ENCODE measurements around the gene USP10.
A peak's percentile ranks its signal among the peaks of the same experiment; 100 is the strongest.

The USP10 gene

GRCh38 chr16:84821728-84822689 lies 122.2 kb downstream of the USP10 start:
- no peak overlapping the region for H2BK5ac ChIP-seq (ENCODE audit: low read depth, low read length, poor library complexity, severe bottlenecking)
- peak overlapping the region; percentile 79 for H2BK15ac ChIP-seq (ENCODE audit: low read depth, poor library complexity, severe bottlenecking)
- no peaks in the 10 kb centered on the region for H3K9me3 ChIP-seq (ENCODE audit: control insufficient read depth, low read length)
- H3K18ac ChIP-seq (ENCODE audit: low read depth in 1 of 2, low read length in 2 of 2): peak overlapping the region; percentile 34 to 61
- 44% methylated on average over 12 of the region's 13 CpGs for WGBS
- no peak overlapping the region for H4K91ac ChIP-seq (ENCODE audit: low read length)
- no peaks in the 10 kb centered on the region for H3K79me1 ChIP-seq (replicated peaks; ENCODE audit: low read length, poor library complexity, severe bottlenecking)
- H3K23ac ChIP-seq (ENCODE audit: low read length in 2 of 2): no peak overlapping the region
- H3K27me3 ChIP-seq (ENCODE audit: control insufficient read depth in 1 of 2, insufficient read depth in 1 of 2, low read length in 2 of 2): peaks cover 3% of the 10 kb centered on the region in 2 experiments
- DNase-seq: peak; percentile 63
- no peaks in the 10 kb centered on the region for H3K36me3 ChIP-seq (ENCODE audit: control insufficient read depth in 1 of 2, insufficient read depth in 2 of 2, low read depth in 1 of 2, low read length in 2 of 2)
- H3K14ac ChIP-seq (ENCODE audit: low read length in 2 of 2): peak overlapping the region in 1 of 2 experiments; percentile 18
- no peak overlapping the region for H2BK12ac ChIP-seq (ENCODE audit: low read length in 2 of 2)
- H3K4me3 ChIP-seq (ENCODE audit: insufficient read depth in 1 of 2, low read depth in 1 of 2, low read length in 2 of 2): no peak overlapping the region
- H3K4me1 ChIP-seq (ENCODE audit: control insufficient read depth, insufficient read depth, low read depth, low read length): peaks cover 13% of the 10 kb centered on the region
- peak overlapping the region in 1 of 2 experiments; percentile 38 for H3K4ac ChIP-seq (ENCODE audit: low read depth in 1 of 2, low read length in 2 of 2)
- peak overlapping the region; percentile 38 for H4K8ac ChIP-seq (ENCODE audit: low read length)
- H2AK5ac ChIP-seq (ENCODE audit: low read length, severe bottlenecking): no peak overlapping the region
- H3K4me2 ChIP-seq (ENCODE audit: low read length, poor library complexity, severe bottlenecking): no peak overlapping the region
- H2BK120ac ChIP-seq (ENCODE audit: low read depth, low read length): peak overlapping the region; percentile 50
- peak overlapping the region; percentile 39 for H3K9ac ChIP-seq (ENCODE audit: low read length)
- H3K27ac ChIP-seq (ENCODE audit: low read length, poor library complexity, severe bottlenecking): no peak overlapping the region
- H2AFZ ChIP-seq (ENCODE audit: low read depth, low read length): no peak overlapping the region

GRCh38 chr16:84822990-84823389 lies 123.2 kb downstream of the USP10 start:
- Histone ChIP-seq H3K27ac (ENCODE audit: low read length, poor library complexity, severe bottlenecking) (no peak overlapping the region), H4K91ac (ENCODE audit: low read length) (no peak overlapping the region), H3K27me3 (ENCODE audit: control insufficient read depth in 1 of 2, insufficient read depth in 1 of 2, low read length in 2 of 2) (peaks cover 0 to 3% of the 10 kb centered on the region in 2 experiments), H2BK15ac (ENCODE audit: low read depth, poor library complexity, severe bottlenecking) (no peak overlapping the region), H3K4me1 (ENCODE audit: control insufficient read depth, insufficient read depth, low read depth, low read length) (peaks cover 15% of the 10 kb centered on the region), H2AK5ac (ENCODE audit: low read length, severe bottlenecking) (no peak overlapping the region), H3K79me1 (replicated peaks; ENCODE audit: low read length, poor library complexity, severe bottlenecking) (no peaks in the 10 kb centered on the region), H2BK120ac (ENCODE audit: low read depth, low read length) (no peak overlapping the region), H2BK12ac (ENCODE audit: low read length in 2 of 2) (no peak overlapping the region), H3K9me3 (ENCODE audit: control insufficient read depth, low read length) (no peaks in the 10 kb centered on the region), H3K9ac (ENCODE audit: low read length) (no peak overlapping the region), H3K4ac (ENCODE audit: low read depth in 1 of 2, low read length in 2 of 2) (no peak overlapping the region), H4K8ac (ENCODE audit: low read length) (no peak overlapping the region), H3K23ac (ENCODE audit: low read length in 2 of 2) (no peak overlapping the region), H2BK5ac (ENCODE audit: low read depth, low read length, poor library complexity, severe bottlenecking) (no peak overlapping the region), H3K4me3 (ENCODE audit: insufficient read depth in 1 of 2, low read depth in 1 of 2, low read length in 2 of 2) (no peak overlapping the region), H2AFZ (ENCODE audit: low read depth, low read length) (no peak overlapping the region), H3K4me2 (ENCODE audit: low read length, poor library complexity, severe bottlenecking) (no peak overlapping the region), H3K18ac (ENCODE audit: low read depth in 1 of 2, low read length in 2 of 2) (no peak overlapping the region), H3K14ac (ENCODE audit: low read length in 2 of 2) (no peak overlapping the region), H3K36me3 (ENCODE audit: control insufficient read depth in 1 of 2, insufficient read depth in 2 of 2, low read depth in 1 of 2, low read length in 2 of 2) (no peaks in the 10 kb centered on the region)
- 94% methylated on average over 5 of the region's 6 CpGs for WGBS
- no peak for DNase-seq

DNA sequence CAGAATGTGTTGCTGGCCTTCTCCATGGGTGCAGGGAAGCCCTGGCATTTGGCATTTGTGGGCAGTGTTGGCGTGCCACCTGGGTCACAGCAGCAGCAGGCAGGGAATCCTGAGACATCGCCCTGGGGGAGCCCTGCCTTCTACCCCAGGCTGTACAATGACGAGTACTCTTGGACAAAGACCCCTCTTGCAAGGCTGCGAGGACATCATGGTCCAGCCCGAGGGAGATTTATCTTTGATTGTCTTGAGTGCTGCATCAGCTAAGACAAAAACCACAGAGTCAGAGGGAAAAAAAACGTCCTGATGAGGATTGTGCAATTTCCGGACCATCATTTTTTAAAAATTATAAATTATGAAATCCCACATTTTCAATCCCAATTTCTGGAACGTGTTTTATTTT lies 123.7 kb downstream of the USP10 start:
- 87% methylated on average over 8 of the region's 8 CpGs for WGBS
- Histone ChIP-seq H3K9me3 (ENCODE audit: control insufficient read depth, low read length) (no peaks in the 10 kb centered on the region), H3K23ac (ENCODE audit: low read length in 2 of 2) (no peak overlapping the region), H3K27ac (ENCODE audit: low read length, poor library complexity, severe bottlenecking) (no peak overlapping the region), H3K4me3 (ENCODE audit: insufficient read depth in 1 of 2, low read depth in 1 of 2, low read length in 2 of 2) (no peak overlapping the region), H3K79me1 (replicated peaks; ENCODE audit: low read length, poor library complexity, severe bottlenecking) (no peaks in the 10 kb centered on the region), H3K36me3 (ENCODE audit: control insufficient read depth in 1 of 2, insufficient read depth in 2 of 2, low read depth in 1 of 2, low read length in 2 of 2) (no peaks in the 10 kb centered on the region), H3K27me3 (ENCODE audit: control insufficient read depth in 1 of 2, insufficient read depth in 1 of 2, low read length in 2 of 2) (peaks cover 0 to 3% of the 10 kb centered on the region in 2 experiments), H4K8ac (ENCODE audit: low read length) (peak overlapping the region; percentile 27), H2AFZ (ENCODE audit: low read depth, low read length) (no peak overlapping the region), H3K4me1 (ENCODE audit: control insufficient read depth, insufficient read depth, low read depth, low read length) (peaks cover 15% of the 10 kb centered on the region), H3K18ac (ENCODE audit: low read depth in 1 of 2, low read length in 2 of 2) (peak overlapping the region in 1 of 2 experiments; percentile 91), H2BK120ac (ENCODE audit: low read depth, low read length) (no peak overlapping the region), H2BK5ac (ENCODE audit: low read depth, low read length, poor library complexity, severe bottlenecking) (no peak overlapping the region), H2AK5ac (ENCODE audit: low read length, severe bottlenecking) (no peak overlapping the region), H2BK12ac (ENCODE audit: low read length in 2 of 2) (no peak overlapping the region), H3K4ac (ENCODE audit: low read depth in 1 of 2, low read length in 2 of 2) (no peak overlapping the region), H3K9ac (ENCODE audit: low read length) (no peak overlapping the region), H3K14ac (ENCODE audit: low read length in 2 of 2) (no peak overlapping the region), H3K4me2 (ENCODE audit: low read length, poor library complexity, severe bottlenecking) (no peak overlapping the region), H2BK15ac (ENCODE audit: low read depth, poor library complexity, severe bottlenecking) (no peak overlapping the region), H4K91ac (ENCODE audit: low read length) (no peak overlapping the region)
- DNase-seq: no peak

- no peak for DNase-seq
- H4K91ac ChIP-seq (ENCODE audit: low read length): no peak overlapping the region
- H3K18ac ChIP-seq (ENCODE audit: low read depth in 1 of 2, low read length in 2 of 2): no peak overlapping the region
- peaks cover 0 to 3% of the 10 kb centered on the region in 2 experiments for H3K27me3 ChIP-seq (ENCODE audit: control insufficient read depth in 1 of 2, insufficient read depth in 1 of 2, low read length in 2 of 2)
- H2BK12ac ChIP-seq (ENCODE audit: low read length in 2 of 2): no peak overlapping the region
- H2BK120ac ChIP-seq (ENCODE audit: low read depth, low read length): no peak overlapping the region
- no peak overlapping the region for H2BK15ac ChIP-seq (ENCODE audit: low read depth, poor library complexity, severe bottlenecking)
- no peak overlapping the region for H2AK5ac ChIP-seq (ENCODE audit: low read length, severe bottlenecking)
- no peak overlapping the region for H3K27ac ChIP-seq (ENCODE audit: low read length, poor library complexity, severe bottlenecking)
- H3K14ac ChIP-seq (ENCODE audit: low read length in 2 of 2): no peak overlapping the region
- no peak overlapping the region for H3K9ac ChIP-seq (ENCODE audit: low read length)
- no peaks in the 10 kb centered on the region for H3K9me3 ChIP-seq (ENCODE audit: control insufficient read depth, low read length)
- 97% methylated on average over 5 of the region's 5 CpGs for WGBS
- H3K4me3 ChIP-seq (ENCODE audit: insufficient read depth in 1 of 2, low read depth in 1 of 2, low read length in 2 of 2): no peak overlapping the region
- no peaks in the 10 kb centered on the region for H3K79me1 ChIP-seq (replicated peaks; ENCODE audit: low read length, poor library complexity, severe bottlenecking)
- H3K4me2 ChIP-seq (ENCODE audit: low read length, poor library complexity, severe bottlenecking): no peak overlapping the region
- H2AFZ ChIP-seq (ENCODE audit: low read depth, low read length): no peak overlapping the region
- H3K23ac ChIP-seq (ENCODE audit: low read length in 2 of 2): no peak overlapping the region
- no peak overlapping the region for H2BK5ac ChIP-seq (ENCODE audit: low read depth, low read length, poor library complexity, severe bottlenecking)
- no peak overlapping the region for H4K8ac ChIP-seq (ENCODE audit: low read length)
- peaks cover 17% of the 10 kb centered on the region for H3K4me1 ChIP-seq (ENCODE audit: control insufficient read depth, insufficient read depth, low read depth, low read length)
- no peaks in the 10 kb centered on the region for H3K36me3 ChIP-seq (ENCODE audit: control insufficient read depth in 1 of 2, insufficient read depth in 2 of 2, low read depth in 1 of 2, low read length in 2 of 2)
- H3K4ac ChIP-seq (ENCODE audit: low read depth in 1 of 2, low read length in 2 of 2): peak overlapping the region in 1 of 2 experiments; percentile 24
Observed at GRCh38 chr16:84823926-84824325, 124.1 kb downstream of the USP10 start.

All from mesenchymal stem cell (in vitro differentiated cells and primary cell).